Measurements from ENCODE around the gene CDPF1. TPM values are rescaled to one million over a fixed set of nuclear protein-coding genes. Genes with fewer than 3 reads are reported as not detected.

Gene CDPF1
- polyA plus RNA-seq, 3 donors = 8.3 to 8.4 (median 8.3) TPM

DNA sequence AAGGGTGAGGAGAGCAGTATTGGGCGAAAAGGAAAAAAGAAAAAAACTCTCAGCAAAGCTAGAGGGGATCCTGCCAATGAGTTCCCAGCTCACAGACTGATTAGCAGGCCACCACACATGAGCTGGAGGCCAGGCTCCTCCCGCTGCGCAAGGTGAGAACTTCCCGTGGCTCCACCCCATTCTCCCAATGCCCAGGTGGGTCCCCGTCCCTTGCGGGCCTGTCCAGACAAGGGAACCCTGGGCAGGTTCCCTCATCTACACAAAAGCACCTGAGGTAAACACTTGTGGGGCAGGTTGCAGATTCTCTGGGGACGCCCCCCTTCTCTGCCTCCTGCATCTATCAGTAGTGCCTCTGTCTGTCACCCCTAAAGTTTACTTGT is 46.5 kb downstream of the CDPF1 start:
- peaks cover 15 to 54% of the 10 kb centered on the region in 2 donors for H3K36me3 ChIP-seq (replicated peaks in 1 of 2; ENCODE audit: control insufficient read depth in 1 of 2, insufficient read depth in 2 of 2, low read length in 2 of 2)
- no peak overlapping the region for H3K4me3 ChIP-seq (replicated peaks in 1 of 3; ENCODE audit: low read depth in 2 of 3, low read length in 3 of 3)
- WGBS (ENCODE audit: insufficient coverage) = 98% methylated on average over 5 of the region's 7 CpGs
- no peak for DNase-seq
- H3K79me2 ChIP-seq (ENCODE audit: insufficient read depth, low read length) = no peaks in the 10 kb centered on the region
- Mint-ChIP-seq H3K4me1 (no peaks in the 10 kb centered on the region), H3K9me3 (peaks cover 4 to 18% (median 8%) of the 10 kb centered on the region in 7 donors), H3K36me3 (peaks cover 39 to 65% of the 10 kb centered on the region in 2 donors), H3K27me3 (ENCODE audit: low read depth in 3 of 3) (no peaks in the 10 kb centered on the region), H3K27ac (no peak overlapping the region), H3K4me3 (no peak overlapping the region)
- peaks cover 5 to 7% of the 10 kb centered on the region in 2 donors for H3K9me3 ChIP-seq (replicated peaks in 1 of 2; ENCODE audit: control insufficient read depth in 1 of 2, insufficient read depth in 1 of 2, low read length in 2 of 2)
- no peak overlapping the region for H3K4me2 ChIP-seq (replicated peaks; ENCODE audit: extremely low read depth, low read length, poor library complexity, severe bottlenecking)
- no peak overlapping the region for H2AFZ ChIP-seq (ENCODE audit: insufficient read depth, low read depth, low read length, poor library complexity, severe bottlenecking)
- TF ChIP-seq, protein P1, sequence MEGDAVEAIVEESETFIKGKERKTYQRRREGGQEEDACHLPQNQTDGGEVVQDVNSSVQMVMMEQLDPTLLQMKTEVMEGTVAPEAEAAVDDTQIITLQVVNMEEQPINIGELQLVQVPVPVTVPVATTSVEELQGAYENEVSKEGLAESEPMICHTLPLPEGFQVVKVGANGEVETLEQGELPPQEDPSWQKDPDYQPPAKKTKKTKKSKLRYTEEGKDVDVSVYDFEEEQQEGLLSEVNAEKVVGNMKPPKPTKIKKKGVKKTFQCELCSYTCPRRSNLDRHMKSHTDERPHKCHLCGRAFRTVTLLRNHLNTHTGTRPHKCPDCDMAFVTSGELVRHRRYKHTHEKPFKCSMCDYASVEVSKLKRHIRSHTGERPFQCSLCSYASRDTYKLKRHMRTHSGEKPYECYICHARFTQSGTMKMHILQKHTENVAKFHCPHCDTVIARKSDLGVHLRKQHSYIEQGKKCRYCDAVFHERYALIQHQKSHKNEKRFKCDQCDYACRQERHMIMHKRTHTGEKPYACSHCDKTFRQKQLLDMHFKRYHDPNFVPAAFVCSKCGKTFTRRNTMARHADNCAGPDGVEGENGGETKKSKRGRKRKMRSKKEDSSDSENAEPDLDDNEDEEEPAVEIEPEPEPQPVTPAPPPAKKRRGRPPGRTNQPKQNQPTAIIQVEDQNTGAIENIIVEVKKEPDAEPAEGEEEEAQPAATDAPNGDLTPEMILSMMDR (IDR thresholded peaks at IDR 0.05) = no peak
- no peaks in the 10 kb centered on the region for H3K27me3 ChIP-seq (ENCODE audit: control insufficient read depth in 2 of 2, insufficient read depth in 2 of 2, low read length in 2 of 2)
- H4K20me1 ChIP-seq (ENCODE audit: insufficient read depth, low read length) = no peaks in the 10 kb centered on the region
- H3K4me1 ChIP-seq (ENCODE audit: control insufficient read depth in 1 of 2, insufficient read depth in 2 of 2, low read length in 2 of 2) = no peaks in the 10 kb centered on the region
- H3K9ac ChIP-seq (ENCODE audit: insufficient read depth, low read length, poor library complexity, severe bottlenecking) = no peak overlapping the region
- intact Hi-C loops (cut with micrococcal nuclease) = no loop called here
- H3K27ac ChIP-seq (ENCODE audit: low read depth in 1 of 2, low read length in 2 of 2) = no peak overlapping the region

DNA sequence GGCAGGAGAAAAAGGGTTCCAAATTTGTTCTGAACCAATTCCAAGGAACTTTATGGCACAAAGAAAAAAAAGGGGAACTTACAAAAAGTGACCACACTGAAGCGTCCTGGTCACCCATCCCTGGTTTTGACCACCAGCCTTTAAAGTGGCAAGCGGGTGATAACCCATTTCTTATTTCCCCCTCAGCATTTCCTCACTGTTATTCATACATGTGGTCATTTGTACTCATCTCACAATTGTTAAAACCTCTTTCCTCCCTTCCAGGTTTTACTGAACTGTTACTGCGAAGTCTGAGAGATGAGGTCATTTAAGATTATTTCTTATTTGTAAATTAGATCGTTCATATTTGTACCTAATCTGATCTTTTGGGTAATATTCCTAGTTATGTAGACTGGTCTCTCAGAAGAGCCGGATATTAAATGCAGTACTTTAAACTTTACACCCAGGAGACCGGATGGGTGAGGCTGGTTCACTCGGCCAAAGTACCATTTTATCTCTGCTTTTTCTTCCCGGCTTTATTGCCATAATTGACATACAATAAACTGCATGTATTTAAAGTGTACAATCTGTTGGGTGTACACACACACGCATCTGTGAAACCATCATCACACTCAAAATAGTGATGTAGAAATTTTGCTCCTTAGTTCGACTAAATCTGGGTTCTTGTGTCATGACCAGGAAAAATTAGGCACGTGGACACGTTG is 47.0 kb downstream of the CDPF1 start:
- no peak for DNase-seq
- Histone ChIP-seq H3K4me1 (ENCODE audit: control insufficient read depth in 1 of 2, insufficient read depth in 2 of 2, low read length in 2 of 2) (no peaks in the 10 kb centered on the region), H3K9me3 (replicated peaks in 1 of 2; ENCODE audit: control insufficient read depth in 1 of 2, insufficient read depth in 1 of 2, low read length in 2 of 2) (peaks cover 0 to 4% of the 10 kb centered on the region in 2 donors), H3K4me3 (replicated peaks in 1 of 3; ENCODE audit: low read depth in 2 of 3, low read length in 3 of 3) (no peak overlapping the region), H3K27me3 (ENCODE audit: control insufficient read depth in 2 of 2, insufficient read depth in 2 of 2, low read length in 2 of 2) (no peaks in the 10 kb centered on the region), H3K9ac (ENCODE audit: insufficient read depth, low read length, poor library complexity, severe bottlenecking) (no peak overlapping the region), H3K79me2 (ENCODE audit: insufficient read depth, low read length) (no peaks in the 10 kb centered on the region), H4K20me1 (ENCODE audit: insufficient read depth, low read length) (no peaks in the 10 kb centered on the region), H3K4me2 (replicated peaks; ENCODE audit: extremely low read depth, low read length, poor library complexity, severe bottlenecking) (no peak overlapping the region), H3K27ac (ENCODE audit: low read depth in 1 of 2, low read length in 2 of 2) (no peak overlapping the region), H3K36me3 (replicated peaks in 1 of 2; ENCODE audit: control insufficient read depth in 1 of 2, insufficient read depth in 2 of 2, low read length in 2 of 2) (peaks cover 15 to 57% of the 10 kb centered on the region in 2 donors), H2AFZ (ENCODE audit: insufficient read depth, low read depth, low read length, poor library complexity, severe bottlenecking) (no peak overlapping the region)
- H3K27me3 Mint-ChIP-seq (ENCODE audit: low read depth in 3 of 3) = no peaks in the 10 kb centered on the region
- intact Hi-C loops (cut with micrococcal nuclease) = no loop called here
- H3K9me3 Mint-ChIP-seq = peaks cover 0 to 13% (median 3%) of the 10 kb centered on the region in 7 donors
- H3K27ac Mint-ChIP-seq = no peak overlapping the region
- no peak overlapping the region for H3K4me3 Mint-ChIP-seq
- H3K36me3 Mint-ChIP-seq = peaks cover 40 to 63% of the 10 kb centered on the region in 2 donors
- TF ChIP-seq, protein P1 (IDR thresholded peaks at IDR 0.05) = no peak
- WGBS (ENCODE audit: insufficient coverage) = 85% methylated on average over 3 of the region's 12 CpGs
- no peaks in the 10 kb centered on the region for H3K4me1 Mint-ChIP-seq

All from CD14-positive monocyte (primary cell).